Measurements from ENCODE around the gene ADGRV1. TPM values are rescaled to one million over a fixed set of nuclear protein-coding genes. Genes with fewer than 3 reads are reported as not detected.
"Not testable (repeated sequence)": the region's sequence is repeated elsewhere in the genome, so short reads cannot be mapped to it uniquely, and the experiment has no call there.

ADGRV1 gene
- total and polyA plus RNA-seq, 2 donors: 2.2 to 5.1 TPM

DNA sequence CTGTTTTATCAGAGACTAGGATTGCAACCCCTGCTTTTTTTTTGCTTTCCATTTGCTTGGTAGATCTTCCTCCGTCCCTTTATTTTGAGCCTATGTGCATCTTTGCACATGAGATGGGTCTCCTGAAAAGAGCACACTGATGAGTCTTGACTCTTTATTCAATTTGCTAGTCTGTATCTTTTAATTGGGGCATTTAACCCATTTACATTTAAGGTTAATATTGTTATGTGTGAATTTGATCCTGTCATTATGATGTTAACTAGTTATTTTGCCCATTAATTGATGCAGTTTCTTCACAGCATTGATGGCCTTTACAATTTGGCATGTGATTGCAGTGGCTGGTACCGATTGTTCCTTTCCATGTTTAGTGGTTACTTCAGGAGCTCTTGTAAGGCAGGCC, 21.3 kb downstream of the ADGRV1 start:
- not testable (repeated sequence) for H3K27ac ChIP-seq (ENCODE audit: low read depth in 1 of 2, low read length in 1 of 2); H3K4me1 ChIP-seq (ENCODE audit: control insufficient read depth in 2 of 2, insufficient read depth in 2 of 2, low read length in 2 of 2); H3K9me3 ChIP-seq (ENCODE audit: control insufficient read depth in 2 of 2, insufficient read depth in 1 of 2, low read length in 1 of 2); H3K27me3 ChIP-seq (ENCODE audit: control insufficient read depth in 2 of 2, insufficient read depth in 1 of 2, low read length in 1 of 2); H3K4me3 ChIP-seq (ENCODE audit: low read length in 2 of 2); H3K36me3 ChIP-seq (ENCODE audit: control insufficient read depth in 2 of 2, insufficient read depth in 2 of 2, low read length in 1 of 2); DNase-seq (ENCODE audit: low read depth in 6 of 9, low spot score in 9 of 9)
- WGBS: 95% methylated on average over 2 of the region's 2 CpGs

DNA sequence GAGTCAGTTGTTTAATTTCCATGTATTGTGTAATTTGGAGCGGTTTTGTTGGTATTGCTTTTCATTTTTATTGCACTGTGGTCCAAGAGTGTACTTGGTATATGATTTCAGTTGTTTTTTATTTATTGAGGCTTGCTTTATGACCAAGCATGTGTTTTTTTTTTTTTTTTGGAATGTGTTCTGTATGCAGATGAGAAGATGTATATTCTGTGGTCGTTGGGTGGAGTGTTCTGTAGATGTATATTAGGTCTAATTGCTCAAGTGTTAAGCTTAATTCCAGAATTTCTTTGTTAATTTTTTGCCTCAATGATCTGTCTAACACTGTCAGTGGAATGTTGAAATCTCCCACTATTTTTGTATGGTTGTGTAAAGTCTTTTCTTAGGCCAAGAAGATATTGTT, 23.4 kb downstream of the ADGRV1 start:
- Histone ChIP-seq H3K4me1 (ENCODE audit: control insufficient read depth in 2 of 2, insufficient read depth in 2 of 2, low read length in 2 of 2) (no peaks in the 10 kb centered on the region), H3K9me3 (ENCODE audit: control insufficient read depth in 2 of 2, insufficient read depth in 1 of 2, low read length in 1 of 2) (no peaks in the 10 kb centered on the region), H3K27me3 (ENCODE audit: control insufficient read depth in 2 of 2, insufficient read depth in 1 of 2, low read length in 1 of 2) (no peaks in the 10 kb centered on the region), H3K4me3 (ENCODE audit: low read length in 2 of 2) (no peak overlapping the region), H3K27ac (ENCODE audit: low read depth in 1 of 2, low read length in 1 of 2) (no peak overlapping the region), H3K36me3 (ENCODE audit: control insufficient read depth in 2 of 2, insufficient read depth in 2 of 2, low read length in 1 of 2) (no peaks in the 10 kb centered on the region)
- DNase-seq (ENCODE audit: low read depth in 6 of 9, low spot score in 9 of 9): no peak
- 88% methylated on average over 2 of the region's 2 CpGs for WGBS

DNA sequence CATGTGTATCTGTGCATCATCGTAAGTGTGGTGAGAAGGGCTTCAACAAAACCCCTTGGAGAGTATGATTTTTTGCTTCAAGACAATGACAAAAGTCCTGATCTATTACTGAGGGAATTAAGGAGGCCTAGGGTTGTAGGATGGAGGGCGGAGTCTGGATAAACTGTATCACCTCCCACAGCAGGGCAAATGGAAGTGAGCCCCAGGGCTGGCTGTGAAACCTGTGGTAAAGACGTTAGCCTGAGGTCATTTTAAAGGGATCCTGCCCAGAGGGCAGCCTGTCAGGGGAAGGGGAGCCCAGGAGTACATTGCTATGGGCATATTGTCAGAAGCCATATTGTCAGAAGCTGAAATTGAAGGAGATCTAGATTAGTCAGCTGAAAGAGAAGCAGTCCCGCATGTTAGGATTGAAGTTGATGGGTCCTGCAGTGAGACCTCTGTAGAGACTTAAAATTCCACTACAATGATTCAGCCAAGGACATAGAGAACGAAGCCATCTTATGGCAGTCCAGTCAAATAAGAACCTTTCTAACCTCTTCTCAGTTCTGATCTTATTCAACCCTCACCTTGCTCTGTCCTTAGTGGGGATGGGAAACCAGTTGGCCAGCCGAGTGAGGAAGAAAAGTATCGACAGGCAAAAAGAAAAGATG, 26.9 kb downstream of the ADGRV1 start:
- no peak for DNase-seq (ENCODE audit: low read depth in 6 of 9, low spot score in 9 of 9)
- WGBS: 94% methylated on average over 7 of the region's 7 CpGs
- Histone ChIP-seq H3K27ac (ENCODE audit: low read depth in 1 of 2, low read length in 1 of 2) (no peak overlapping the region), H3K4me3 (ENCODE audit: low read length in 2 of 2) (no peak overlapping the region), H3K36me3 (ENCODE audit: control insufficient read depth in 2 of 2, insufficient read depth in 2 of 2, low read length in 1 of 2) (no peaks in the 10 kb centered on the region), H3K4me1 (ENCODE audit: control insufficient read depth in 2 of 2, insufficient read depth in 2 of 2, low read length in 2 of 2) (no peaks in the 10 kb centered on the region), H3K27me3 (ENCODE audit: control insufficient read depth in 2 of 2, insufficient read depth in 1 of 2, low read length in 1 of 2) (no peaks in the 10 kb centered on the region), H3K9me3 (ENCODE audit: control insufficient read depth in 2 of 2, insufficient read depth in 1 of 2, low read length in 1 of 2) (no peaks in the 10 kb centered on the region)

DNA sequence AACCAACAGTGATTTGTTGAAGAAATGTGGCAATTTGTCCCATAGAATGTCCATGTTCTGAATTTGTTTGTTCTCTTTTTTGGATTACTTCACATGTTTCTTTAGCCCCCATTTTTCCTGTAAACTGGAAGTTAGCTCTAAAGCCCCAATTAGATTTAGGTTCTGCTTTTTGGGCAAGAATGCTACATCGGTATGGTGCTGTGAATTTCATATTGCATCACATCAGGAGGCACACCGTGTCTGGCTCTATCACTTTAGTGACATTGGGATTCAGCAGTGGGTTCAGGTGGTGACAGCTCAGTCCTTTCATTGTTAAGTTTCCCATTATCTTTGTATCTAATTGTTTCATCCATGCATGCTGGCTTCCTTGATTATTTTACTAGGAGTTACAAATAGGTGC, 27.9 kb downstream of the ADGRV1 start:
- DNase-seq (ENCODE audit: low read depth in 6 of 9, low spot score in 9 of 9): no peak
- no peaks in the 10 kb centered on the region for H3K36me3 ChIP-seq (ENCODE audit: control insufficient read depth in 2 of 2, insufficient read depth in 2 of 2, low read length in 1 of 2)
- H3K27ac ChIP-seq (ENCODE audit: low read depth in 1 of 2, low read length in 1 of 2): no peak overlapping the region
- H3K27me3 ChIP-seq (ENCODE audit: control insufficient read depth in 2 of 2, insufficient read depth in 1 of 2, low read length in 1 of 2): no peaks in the 10 kb centered on the region
- WGBS: 88% methylated on average over 2 of the region's 2 CpGs
- no peaks in the 10 kb centered on the region for H3K4me1 ChIP-seq (ENCODE audit: control insufficient read depth in 2 of 2, insufficient read depth in 2 of 2, low read length in 2 of 2)
- H3K9me3 ChIP-seq (ENCODE audit: control insufficient read depth in 2 of 2, insufficient read depth in 1 of 2, low read length in 1 of 2): no peaks in the 10 kb centered on the region
- no peak overlapping the region for H3K4me3 ChIP-seq (ENCODE audit: low read length in 2 of 2)

DNA sequence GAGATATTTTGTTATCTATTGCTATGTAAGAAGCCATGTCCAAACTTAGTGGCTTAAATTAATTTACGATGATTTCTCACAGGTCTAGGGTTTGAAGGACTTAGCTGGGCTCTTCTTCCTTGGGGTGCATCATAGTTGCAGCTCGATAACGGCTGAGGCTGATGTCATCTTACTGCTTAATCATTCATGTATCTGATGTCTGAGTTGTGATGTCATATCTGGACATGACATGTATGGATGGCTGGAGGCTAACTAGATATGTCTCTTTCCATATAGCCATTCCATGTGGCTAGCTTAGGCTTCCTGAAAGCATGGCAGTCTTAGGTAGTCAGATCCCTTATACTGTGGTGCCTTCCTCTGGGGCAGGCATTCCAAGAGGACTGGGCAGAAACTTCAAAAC, 31.6 kb downstream of the ADGRV1 start:
- no peaks in the 10 kb centered on the region for H3K4me1 ChIP-seq (ENCODE audit: control insufficient read depth in 2 of 2, insufficient read depth in 2 of 2, low read length in 2 of 2)
- WGBS: 98% methylated on average over 3 of the region's 3 CpGs
- no peaks in the 10 kb centered on the region for H3K36me3 ChIP-seq (ENCODE audit: control insufficient read depth in 2 of 2, insufficient read depth in 2 of 2, low read length in 1 of 2)
- H3K9me3 ChIP-seq (ENCODE audit: control insufficient read depth in 2 of 2, insufficient read depth in 1 of 2, low read length in 1 of 2): no peaks in the 10 kb centered on the region
- H3K4me3 ChIP-seq (ENCODE audit: low read length in 2 of 2): no peak overlapping the region
- H3K27me3 ChIP-seq (ENCODE audit: control insufficient read depth in 2 of 2, insufficient read depth in 1 of 2, low read length in 1 of 2): no peaks in the 10 kb centered on the region
- H3K27ac ChIP-seq (ENCODE audit: low read depth in 1 of 2, low read length in 1 of 2): no peak overlapping the region
- DNase-seq (ENCODE audit: low read depth in 6 of 9, low spot score in 9 of 9): no peak

DNA sequence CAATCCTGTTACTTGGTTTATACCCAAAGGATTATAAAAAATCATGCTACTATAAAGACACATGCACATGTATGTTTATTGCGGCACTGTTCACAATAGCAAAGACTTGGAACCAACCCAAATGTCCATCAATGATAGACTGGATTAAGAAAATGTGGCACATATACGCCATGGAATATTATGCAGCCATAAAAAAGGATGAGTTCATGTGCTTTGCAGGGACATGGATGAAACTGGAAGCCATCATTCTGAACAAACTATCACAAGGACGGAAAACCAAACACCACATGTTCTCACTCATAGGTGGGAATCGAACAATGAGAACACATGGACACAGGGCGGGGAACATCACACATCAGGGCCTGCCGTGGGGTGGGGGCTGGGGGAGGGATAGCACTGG, 34.5 kb downstream of the ADGRV1 start:
- H3K9me3 ChIP-seq (ENCODE audit: control insufficient read depth in 2 of 2, insufficient read depth in 1 of 2, low read length in 1 of 2); H3K4me1 ChIP-seq (ENCODE audit: control insufficient read depth in 2 of 2, insufficient read depth in 2 of 2, low read length in 2 of 2); DNase-seq (ENCODE audit: low read depth in 6 of 9, low spot score in 9 of 9); H3K27me3 ChIP-seq (ENCODE audit: control insufficient read depth in 2 of 2, insufficient read depth in 1 of 2, low read length in 1 of 2); H3K36me3 ChIP-seq (ENCODE audit: control insufficient read depth in 2 of 2, insufficient read depth in 2 of 2, low read length in 1 of 2); H3K4me3 ChIP-seq (ENCODE audit: low read length in 2 of 2); H3K27ac ChIP-seq (ENCODE audit: low read depth in 1 of 2, low read length in 1 of 2): not testable (repeated sequence)
- 93% methylated on average over 6 of the region's 6 CpGs for WGBS

DNA sequence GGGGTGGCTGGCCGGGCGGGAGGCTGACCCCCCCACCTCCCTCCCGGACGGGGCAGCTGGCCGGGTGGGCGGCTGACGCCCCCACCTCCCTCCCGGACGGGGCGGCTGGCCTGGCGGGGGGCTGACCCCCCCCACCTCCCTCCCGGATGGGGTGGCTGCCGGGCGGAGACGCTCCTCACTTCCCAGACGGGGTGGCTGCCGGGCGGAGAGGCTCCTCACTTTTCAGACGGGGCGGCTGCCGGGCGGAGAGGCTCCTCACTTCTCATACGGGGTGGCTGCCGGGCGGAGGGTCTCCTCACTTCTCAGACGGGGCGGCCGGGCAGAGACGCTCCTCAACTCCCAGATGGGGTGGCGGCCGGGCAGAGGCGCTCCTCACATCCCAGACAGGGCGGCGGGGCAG, 37.2 kb downstream of the ADGRV1 start:
- not testable (repeated sequence) for H3K27ac ChIP-seq (ENCODE audit: low read depth in 1 of 2, low read length in 1 of 2); H3K36me3 ChIP-seq (ENCODE audit: control insufficient read depth in 2 of 2, insufficient read depth in 2 of 2, low read length in 1 of 2); H3K9me3 ChIP-seq (ENCODE audit: control insufficient read depth in 2 of 2, insufficient read depth in 1 of 2, low read length in 1 of 2); H3K4me1 ChIP-seq (ENCODE audit: control insufficient read depth in 2 of 2, insufficient read depth in 2 of 2, low read length in 2 of 2); H3K4me3 ChIP-seq (ENCODE audit: low read length in 2 of 2); H3K27me3 ChIP-seq (ENCODE audit: control insufficient read depth in 2 of 2, insufficient read depth in 1 of 2, low read length in 1 of 2); DNase-seq (ENCODE audit: low read depth in 6 of 9, low spot score in 9 of 9)
- 97% methylated on average over 33 of the region's 34 CpGs for WGBS

DNA sequence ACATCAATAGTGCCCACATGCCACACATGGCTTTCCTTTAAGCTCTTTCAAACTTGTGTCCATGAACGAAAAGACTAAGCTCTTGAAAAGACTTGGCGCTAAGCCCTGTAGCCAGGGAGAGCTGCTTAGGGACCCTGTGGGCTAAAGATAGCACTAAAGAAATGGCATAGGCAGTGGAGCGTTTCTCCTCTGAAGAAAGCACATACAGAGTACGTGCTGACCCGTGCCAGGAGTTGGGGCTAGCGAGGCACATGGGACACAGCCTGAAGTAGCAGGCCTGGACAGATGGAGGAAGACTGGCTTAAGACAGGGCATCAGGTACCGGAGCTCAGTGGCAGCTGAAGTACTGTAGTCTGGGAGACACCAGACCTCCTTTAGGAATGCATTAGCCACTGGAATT, 39.7 kb downstream of the ADGRV1 start:
- H3K9me3 ChIP-seq (ENCODE audit: control insufficient read depth in 2 of 2, insufficient read depth in 1 of 2, low read length in 1 of 2): no peaks in the 10 kb centered on the region
- no peak for DNase-seq (ENCODE audit: low read depth in 6 of 9, low spot score in 9 of 9)
- no peaks in the 10 kb centered on the region for H3K4me1 ChIP-seq (ENCODE audit: control insufficient read depth in 2 of 2, insufficient read depth in 2 of 2, low read length in 2 of 2)
- WGBS: 94% methylated on average over 7 of the region's 7 CpGs
- no peak overlapping the region for H3K4me3 ChIP-seq (ENCODE audit: low read length in 2 of 2)
- no peak overlapping the region for H3K27ac ChIP-seq (ENCODE audit: low read depth in 1 of 2, low read length in 1 of 2)
- no peaks in the 10 kb centered on the region for H3K36me3 ChIP-seq (ENCODE audit: control insufficient read depth in 2 of 2, insufficient read depth in 2 of 2, low read length in 1 of 2)
- H3K27me3 ChIP-seq (ENCODE audit: control insufficient read depth in 2 of 2, insufficient read depth in 1 of 2, low read length in 1 of 2): no peaks in the 10 kb centered on the region

DNA sequence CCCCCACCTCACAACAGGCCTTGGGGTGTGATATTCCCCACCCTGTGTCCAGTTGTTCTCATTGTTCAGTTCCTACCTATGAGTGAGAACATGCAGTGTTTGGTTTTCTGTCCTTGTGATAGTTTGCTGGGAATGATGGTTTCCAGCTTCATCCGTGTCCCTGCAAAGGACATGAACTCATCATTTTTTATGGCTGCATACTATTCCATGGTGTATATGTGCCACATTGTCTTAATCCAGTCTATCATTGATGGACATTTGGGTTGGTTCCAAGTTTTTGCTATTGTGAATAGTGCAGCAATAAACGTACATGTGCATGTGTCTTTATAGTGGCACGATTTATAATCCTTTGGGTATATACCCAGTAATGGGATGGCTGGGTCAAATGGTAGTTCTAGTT, 41.7 kb downstream of the ADGRV1 start:
- H3K27ac ChIP-seq (ENCODE audit: low read depth in 1 of 2, low read length in 1 of 2); H3K27me3 ChIP-seq (ENCODE audit: control insufficient read depth in 2 of 2, insufficient read depth in 1 of 2, low read length in 1 of 2); H3K36me3 ChIP-seq (ENCODE audit: control insufficient read depth in 2 of 2, insufficient read depth in 2 of 2, low read length in 1 of 2); H3K4me3 ChIP-seq (ENCODE audit: low read length in 2 of 2); H3K9me3 ChIP-seq (ENCODE audit: control insufficient read depth in 2 of 2, insufficient read depth in 1 of 2, low read length in 1 of 2); H3K4me1 ChIP-seq (ENCODE audit: control insufficient read depth in 2 of 2, insufficient read depth in 2 of 2, low read length in 2 of 2); DNase-seq (ENCODE audit: low read depth in 6 of 9, low spot score in 9 of 9): not testable (repeated sequence)
- 97% methylated on average over 3 of the region's 3 CpGs for WGBS

DNA sequence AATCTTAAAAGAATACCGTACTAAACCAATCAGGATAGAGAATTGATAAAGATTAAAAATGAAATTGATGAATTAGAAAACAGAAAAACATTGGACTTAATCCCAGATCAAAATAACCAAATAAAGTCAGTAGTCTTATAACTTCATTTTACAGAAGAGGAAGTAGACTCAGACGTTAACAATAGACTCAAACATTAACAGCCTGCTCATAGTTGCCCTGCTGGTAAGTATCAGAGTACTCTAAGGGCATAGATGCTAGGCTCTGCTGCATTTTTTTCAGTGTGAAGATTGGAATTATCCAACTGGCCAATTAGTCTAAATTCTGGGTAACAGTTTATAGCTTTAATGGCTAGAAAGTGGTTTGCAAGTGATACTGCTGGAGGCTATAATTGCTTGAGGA, 42.9 kb downstream of the ADGRV1 start:
- Histone ChIP-seq H3K36me3 (ENCODE audit: control insufficient read depth in 2 of 2, insufficient read depth in 2 of 2, low read length in 1 of 2) (no peaks in the 10 kb centered on the region), H3K4me1 (ENCODE audit: control insufficient read depth in 2 of 2, insufficient read depth in 2 of 2, low read length in 2 of 2) (no peaks in the 10 kb centered on the region), H3K27ac (ENCODE audit: low read depth in 1 of 2, low read length in 1 of 2) (no peak overlapping the region), H3K4me3 (ENCODE audit: low read length in 2 of 2) (no peak overlapping the region), H3K9me3 (ENCODE audit: control insufficient read depth in 2 of 2, insufficient read depth in 1 of 2, low read length in 1 of 2) (no peaks in the 10 kb centered on the region), H3K27me3 (ENCODE audit: control insufficient read depth in 2 of 2, insufficient read depth in 1 of 2, low read length in 1 of 2) (no peaks in the 10 kb centered on the region)
- DNase-seq (ENCODE audit: low read depth in 6 of 9, low spot score in 9 of 9): no peak
- WGBS: 62% methylated on average over 2 of the region's 2 CpGs
